HCT116 (cell line): ENCODE data around the gene PDCL2. TPM values are rescaled to one million over a fixed set of nuclear protein-coding genes. Genes with fewer than 3 reads are reported as not detected.
"Not testable (repeated sequence)": the region's sequence is repeated elsewhere in the genome, so short reads cannot be mapped to it uniquely, and the experiment has no call there.

Source experiments
- ATAC-seq: fragments of 200-7000 bp; cut with Tn5 transposase; 2 replicates; pipeline ENCODE4 v1.9.1; 2020; ENCODE audit warnings: mild to moderate bottlenecking, moderate library complexity
- BruUV-seq: library from RNA; stranded (reverse); fragments of 400-500 nt; replicated peaks from 2 replicates; lab custom pipeline; 2021; lab: Mats Ljungman, UMichigan
- CTCF ChIA-PET: fragments of 300-600 bp; sonication (Branson Sonifier 250); formaldehyde crosslinking; loops from one replicate; lab custom pipeline; 2021; ENCODE audit warnings: antibody characterized with exemption; lab: Charles Lee
- POLR2A ChIA-PET: fragments of 300-600, 350-600 bp; sonication (Branson Sonifier 250); formaldehyde crosslinking; loops from one replicate; lab custom pipeline; 2021; ENCODE audit warnings: antibody characterized with exemption; lab: Charles Lee
- RAD21 ChIA-PET, 2 experiments: fragments of 300-600 bp; sonication (Branson Sonifier 250); formaldehyde crosslinking; loops; one replicate each; lab custom pipeline; 2023; ENCODE audit warnings: low total read pairs in 2 of 2; ENCODE audit not compliant: uncharacterized antibody in 2 of 2, unreplicated experiment in 2 of 2, low non-redundant PET in 1 of 2; lab: Charles Lee
- DNase-seq: peaks from one replicate; pipeline ENCODE4 v3.0.0-alpha.2; 2010; ENCODE audit warnings: low read depth, low spot score
- H2AFZ ChIP-seq: fragments of 200-600 bp; shearing (Covaris generic), sonication (generic); 2 replicates; pipeline ENCODE4 v1.6.1; 2017; ENCODE audit warnings: low read depth, mixed run types, mixed read lengths, antibody characterized with exemption, low read length; ENCODE audit not compliant: poor library complexity, severe bottlenecking
- H3K27ac ChIP-seq: 2 replicates; pipeline ENCODE4 v1.5.1; 2012; ENCODE audit warnings: low read depth, low read length
- H3K27me3 ChIP-seq: fragments of 200-600 bp; sonication (generic); 2 replicates; pipeline ENCODE4 v1.6.1; 2016; ENCODE audit warnings: mixed run types, low read length, mixed read lengths; ENCODE audit not compliant: insufficient read depth
- H3K36me3 ChIP-seq, 2 experiments: fragments of 200-500 bp in 1 of 2; fragments of 200-600 bp in 1 of 2; sonication (Bioruptor generic) in 1 of 2; sonication (generic) in 1 of 2; 2 replicates each; pipeline versions ENCODE4 v1.5.1 to v1.6.1; 2014 to 2016; ENCODE audit warnings: low read length in 2 of 2, inconsistent platforms in 1 of 2, mixed read lengths in 1 of 2, mixed run types in 1 of 2; ENCODE audit not compliant: insufficient read depth in 2 of 2, control insufficient read depth in 1 of 2
- H3K4me1 ChIP-seq, 2 experiments: fragments of 200-600 bp in 1 of 2; sonication (generic) in 1 of 2; 2 replicates each; pipeline versions ENCODE4 v1.5.1 to v1.6.1; 2012 to 2017; ENCODE audit warnings: low read length in 2 of 2, inconsistent platforms in 1 of 2, mild to moderate bottlenecking in 1 of 2, mixed read lengths in 1 of 2, mixed run types in 1 of 2, moderate library complexity in 1 of 2; ENCODE audit not compliant: insufficient read depth in 2 of 2, control insufficient read depth in 1 of 2
- H3K4me2 ChIP-seq: fragments of 200-600 bp; sonication (generic); 2 replicates; pipeline ENCODE4 v1.6.1; 2017; ENCODE audit warnings: mixed run types, low read length, mixed read lengths
- H3K4me3 ChIP-seq, 2 experiments: fragments of 200-600 bp in 1 of 2; sonication (generic) in 1 of 2; replicated peaks in 1 of 2; 2 replicates each; pipeline ENCODE4 v1.5.1; 2011 to 2016; ENCODE audit warnings: low read length in 2 of 2, control low read depth in 1 of 2, low read depth in 1 of 2, mild to moderate bottlenecking in 1 of 2, mixed read lengths in 1 of 2, mixed run types in 1 of 2
- H3K79me2 ChIP-seq: fragments of 200-600 bp; sonication (generic); 2 replicates; pipeline ENCODE4 v1.6.1; 2017; ENCODE audit warnings: mild to moderate bottlenecking, mixed run types, low read length, moderate library complexity, mixed read lengths; ENCODE audit not compliant: insufficient read depth
- H3K9ac ChIP-seq: fragments of 200-600 bp; sonication (generic); 2 replicates; pipeline ENCODE4 v1.6.1; 2016; ENCODE audit warnings: low read length, mixed read lengths
- H3K9me2 ChIP-seq: fragments of 200-600 bp; sonication (generic), shearing (Covaris generic); 2 replicates; pipeline ENCODE4 v1.6.1; 2017; ENCODE audit warnings: mixed run types, mild to moderate bottlenecking, moderate library complexity; ENCODE audit not compliant: insufficient read depth
- H3K9me3 ChIP-seq, 2 experiments: fragments of 200-500 bp in 1 of 2; fragments of 200-600 bp in 1 of 2; sonication (Bioruptor generic) in 1 of 2; sonication (generic) in 1 of 2; 2 replicates each; pipeline ENCODE4 v1.6.1; 2014 to 2017; ENCODE audit warnings: low read length in 2 of 2, mixed read lengths in 2 of 2, inconsistent platforms in 1 of 2, low read depth in 1 of 2, mild to moderate bottlenecking in 1 of 2, mixed run types in 1 of 2, moderate library complexity in 1 of 2; ENCODE audit not compliant: control insufficient read depth in 1 of 2, insufficient read depth in 1 of 2
- H4K20me1 ChIP-seq: fragments of 200-600 bp; sonication (generic), shearing (Covaris generic); 2 replicates; pipeline ENCODE4 v1.6.1; 2017; ENCODE audit warnings: mixed run types, mild to moderate bottlenecking, moderate library complexity; ENCODE audit not compliant: insufficient read depth
- CBX3 ChIP-seq: IDR thresholded peaks from 2 replicates; pipeline ENCODE4 v1.6.1; 2012; ENCODE audit warnings: low read depth
- ELF1 ChIP-seq: IDR thresholded peaks from 2 replicates; pipeline ENCODE4 v1.6.1; 2012; ENCODE audit warnings: low read depth, borderline replicate concordance
- EZH2 ChIP-seq: fragments of 200-600 bp; sonication (generic); IDR thresholded peaks from 2 replicates; pipeline ENCODE4 v1.6.1; 2017; ENCODE audit warnings: antibody characterized with exemption, mixed run types
- FOSL1 ChIP-seq: IDR thresholded peaks from 2 replicates; pipeline ENCODE4 v1.6.1; 2012; ENCODE audit warnings: low read depth
- POLR2A ChIP-seq: IDR thresholded peaks from 2 replicates; pipeline ENCODE4 v1.7.0; 2011; ENCODE audit warnings: borderline replicate concordance; ENCODE audit not compliant: insufficient read depth, insufficient read length; ENCODE audit errors: extremely low read depth
- SIN3A ChIP-seq: IDR thresholded peaks from 2 replicates; pipeline ENCODE4 v1.6.1; 2012; ENCODE audit warnings: low read depth
- TCF7L2 ChIP-seq: IDR thresholded peaks from 2 replicates; pipeline ENCODE4 v1.7.0; 2011; ENCODE audit warnings: borderline replicate concordance, inconsistent platforms; ENCODE audit not compliant: insufficient read depth, insufficient read length; ENCODE audit errors: extremely low read depth
- YY1 ChIP-seq: IDR thresholded peaks from 2 replicates; pipeline ENCODE4 v1.6.1; 2011; ENCODE audit warnings: low read length, low read depth, moderate library complexity, mild to moderate bottlenecking; ENCODE audit not compliant: insufficient replicate concordance; ENCODE audit errors: extremely low read depth
- intact Hi-C: fragments of 100-400 bp; cut with micrococcal nuclease; formaldehyde crosslinking; loops from 2 replicates; pipeline ENCODE4 v1.10.0; 2022
- total RNA-seq: library from RNA; stranded (reverse); gene quantifications from one replicate; pipeline ENCODE4 v1.2.1, GENCODE V29; 2021; ENCODE audit not compliant: unreplicated experiment
- TF ChIP-seq, protein P1 (sequence below): IDR thresholded peaks from 2 replicates; pipeline ENCODE4 v1.6.1; 2012; ENCODE audit warnings: low read depth
- TF ChIP-seq, protein P2 (sequence below): IDR thresholded peaks from 2 replicates; pipeline ENCODE4 v1.6.1; 2012
- TF ChIP-seq, protein P3 (sequence below): IDR thresholded peaks from 2 replicates; pipeline ENCODE4 v1.6.1; 2011; ENCODE audit warnings: mild to moderate bottlenecking, low read length, moderate library complexity; ENCODE audit not compliant: insufficient replicate concordance; ENCODE audit errors: extremely low read depth

Gene PDCL2
- total RNA-seq, 1 experiment from 2014 or later: 0.47 TPM

DNA sequence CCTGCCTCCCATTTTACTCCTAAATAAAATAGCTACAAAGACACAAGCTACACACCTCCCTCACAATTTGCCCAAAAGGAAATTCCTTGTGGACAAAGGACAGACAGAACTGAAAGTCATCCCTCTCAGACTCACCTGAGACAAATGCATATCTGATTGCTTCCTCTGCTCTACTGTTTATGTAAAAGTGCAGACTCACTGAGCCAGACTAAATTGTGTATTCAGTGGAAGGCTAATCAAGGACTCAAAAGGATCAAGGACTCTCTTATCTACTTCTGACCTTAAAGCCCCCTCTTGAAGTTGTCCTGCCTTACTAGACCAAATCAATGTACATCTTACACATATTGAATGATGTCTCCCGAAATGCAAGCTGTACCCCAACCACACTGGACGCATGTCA is 3.9 kb downstream of the PDCL2 start:
- ChIA-PET POLR2A (no interaction called here), RAD21 (no interaction called here)

DNA sequence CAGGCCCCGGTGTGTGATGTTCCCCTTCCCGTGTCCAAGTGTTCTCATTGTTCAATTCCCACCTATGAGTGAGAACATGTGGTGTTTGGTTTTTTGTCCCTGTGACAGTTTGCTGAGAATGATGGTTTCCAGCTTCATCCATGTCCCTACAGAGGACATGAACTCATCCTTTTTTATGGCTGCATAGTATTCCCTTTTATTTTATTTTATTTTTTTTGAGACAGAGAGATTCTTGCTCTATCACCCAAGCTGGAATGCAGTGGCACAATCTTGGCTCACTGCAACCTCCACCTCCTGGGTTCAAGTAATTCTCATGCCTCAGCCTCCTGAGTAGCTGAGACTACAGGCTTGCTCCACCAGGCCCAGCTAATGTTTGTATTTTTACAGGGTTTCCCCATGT is 9.3 kb downstream of the PDCL2 start:
- H3K27me3 ChIP-seq, ATAC-seq, H3K27ac ChIP-seq, H3K4me3 ChIP-seq, H3K9me2 ChIP-seq, H3K9ac ChIP-seq, H2AFZ ChIP-seq, H4K20me1 ChIP-seq, H3K4me2 ChIP-seq, intact Hi-C loops, BruUV-seq, CTCF ChIA-PET, POLR2A ChIA-PET, H3K4me1 ChIP-seq, DNase-seq, RAD21 ChIA-PET, H3K9me3 ChIP-seq, H3K79me2 ChIP-seq, H3K36me3 ChIP-seq: not testable (repeated sequence)

More for the DNA sequence above, 3.9 kb downstream of the PDCL2 start:
- TF ChIP-seq FOSL1 (no peak), CBX3 (no peak), ELF1 (no peak), EZH2 (no peak), SIN3A (no peak), TCF7L2 (no peak), POLR2A (no peak), YY1 (no peak)
- TF ChIP-seq, protein P1, sequence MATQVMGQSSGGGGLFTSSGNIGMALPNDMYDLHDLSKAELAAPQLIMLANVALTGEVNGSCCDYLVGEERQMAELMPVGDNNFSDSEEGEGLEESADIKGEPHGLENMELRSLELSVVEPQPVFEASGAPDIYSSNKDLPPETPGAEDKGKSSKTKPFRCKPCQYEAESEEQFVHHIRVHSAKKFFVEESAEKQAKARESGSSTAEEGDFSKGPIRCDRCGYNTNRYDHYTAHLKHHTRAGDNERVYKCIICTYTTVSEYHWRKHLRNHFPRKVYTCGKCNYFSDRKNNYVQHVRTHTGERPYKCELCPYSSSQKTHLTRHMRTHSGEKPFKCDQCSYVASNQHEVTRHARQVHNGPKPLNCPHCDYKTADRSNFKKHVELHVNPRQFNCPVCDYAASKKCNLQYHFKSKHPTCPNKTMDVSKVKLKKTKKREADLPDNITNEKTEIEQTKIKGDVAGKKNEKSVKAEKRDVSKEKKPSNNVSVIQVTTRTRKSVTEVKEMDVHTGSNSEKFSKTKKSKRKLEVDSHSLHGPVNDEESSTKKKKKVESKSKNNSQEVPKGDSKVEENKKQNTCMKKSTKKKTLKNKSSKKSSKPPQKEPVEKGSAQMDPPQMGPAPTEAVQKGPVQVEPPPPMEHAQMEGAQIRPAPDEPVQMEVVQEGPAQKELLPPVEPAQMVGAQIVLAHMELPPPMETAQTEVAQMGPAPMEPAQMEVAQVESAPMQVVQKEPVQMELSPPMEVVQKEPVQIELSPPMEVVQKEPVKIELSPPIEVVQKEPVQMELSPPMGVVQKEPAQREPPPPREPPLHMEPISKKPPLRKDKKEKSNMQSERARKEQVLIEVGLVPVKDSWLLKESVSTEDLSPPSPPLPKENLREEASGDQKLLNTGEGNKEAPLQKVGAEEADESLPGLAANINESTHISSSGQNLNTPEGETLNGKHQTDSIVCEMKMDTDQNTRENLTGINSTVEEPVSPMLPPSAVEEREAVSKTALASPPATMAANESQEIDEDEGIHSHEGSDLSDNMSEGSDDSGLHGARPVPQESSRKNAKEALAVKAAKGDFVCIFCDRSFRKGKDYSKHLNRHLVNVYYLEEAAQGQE: no peak
- TF ChIP-seq, protein P2, sequence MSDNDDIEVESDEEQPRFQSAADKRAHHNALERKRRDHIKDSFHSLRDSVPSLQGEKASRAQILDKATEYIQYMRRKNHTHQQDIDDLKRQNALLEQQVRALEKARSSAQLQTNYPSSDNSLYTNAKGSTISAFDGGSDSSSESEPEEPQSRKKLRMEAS: no peak
- TF ChIP-seq, protein P3, sequence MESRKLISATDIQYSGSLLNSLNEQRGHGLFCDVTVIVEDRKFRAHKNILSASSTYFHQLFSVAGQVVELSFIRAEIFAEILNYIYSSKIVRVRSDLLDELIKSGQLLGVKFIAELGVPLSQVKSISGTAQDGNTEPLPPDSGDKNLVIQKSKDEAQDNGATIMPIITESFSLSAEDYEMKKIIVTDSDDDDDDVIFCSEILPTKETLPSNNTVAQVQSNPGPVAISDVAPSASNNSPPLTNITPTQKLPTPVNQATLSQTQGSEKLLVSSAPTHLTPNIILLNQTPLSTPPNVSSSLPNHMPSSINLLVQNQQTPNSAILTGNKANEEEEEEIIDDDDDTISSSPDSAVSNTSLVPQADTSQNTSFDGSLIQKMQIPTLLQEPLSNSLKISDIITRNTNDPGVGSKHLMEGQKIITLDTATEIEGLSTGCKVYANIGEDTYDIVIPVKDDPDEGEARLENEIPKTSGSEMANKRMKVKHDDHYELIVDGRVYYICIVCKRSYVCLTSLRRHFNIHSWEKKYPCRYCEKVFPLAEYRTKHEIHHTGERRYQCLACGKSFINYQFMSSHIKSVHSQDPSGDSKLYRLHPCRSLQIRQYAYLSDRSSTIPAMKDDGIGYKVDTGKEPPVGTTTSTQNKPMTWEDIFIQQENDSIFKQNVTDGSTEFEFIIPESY: no peak
- 0 out of 4 replicates have a peak, but pooled peaks cover 0 to 2% of the 10 kb centered on the region in 2 experiments for H3K4me1 ChIP-seq
- H3K9me2 ChIP-seq: no peaks in the 10 kb centered on the region
- 0 out of 4 replicates have a peak, but pooled peaks cover 0 to 3% of the 10 kb centered on the region in 2 experiments for H3K9me3 ChIP-seq
- H3K36me3 ChIP-seq: no peaks in the 10 kb centered on the region
- no peak for DNase-seq
- H3K27me3 ChIP-seq: no peaks in the 10 kb centered on the region
- H2AFZ ChIP-seq: no peak overlapping the region
- H3K4me3 ChIP-seq: no peak overlapping the region
- no peak overlapping the region for H3K27ac ChIP-seq
- no peak for ATAC-seq
- intact Hi-C loops: no loop called here
- H3K9ac ChIP-seq: no peak overlapping the region
- no peaks in the 10 kb centered on the region for H3K79me2 ChIP-seq
- H4K20me1 ChIP-seq: no peaks in the 10 kb centered on the region
- CTCF ChIA-PET: no interaction called here
- no TSS peak for BruUV-seq
- H3K4me2 ChIP-seq: no peak overlapping the region
